GM12873 (cell line): ENCODE data around the gene PTPRF.

Experiments used
- TF ChIP-seq, protein P1 (sequence below): IDR thresholded peaks from 2 replicates; pipeline ENCODE4 v1.5.1; 2012; ENCODE audit warnings: low read depth, mild to moderate bottlenecking, moderate library complexity, low read length, control low read depth; ENCODE audit not compliant: insufficient read depth; ENCODE audit errors: missing control alignments

PTPRF gene

DNA sequence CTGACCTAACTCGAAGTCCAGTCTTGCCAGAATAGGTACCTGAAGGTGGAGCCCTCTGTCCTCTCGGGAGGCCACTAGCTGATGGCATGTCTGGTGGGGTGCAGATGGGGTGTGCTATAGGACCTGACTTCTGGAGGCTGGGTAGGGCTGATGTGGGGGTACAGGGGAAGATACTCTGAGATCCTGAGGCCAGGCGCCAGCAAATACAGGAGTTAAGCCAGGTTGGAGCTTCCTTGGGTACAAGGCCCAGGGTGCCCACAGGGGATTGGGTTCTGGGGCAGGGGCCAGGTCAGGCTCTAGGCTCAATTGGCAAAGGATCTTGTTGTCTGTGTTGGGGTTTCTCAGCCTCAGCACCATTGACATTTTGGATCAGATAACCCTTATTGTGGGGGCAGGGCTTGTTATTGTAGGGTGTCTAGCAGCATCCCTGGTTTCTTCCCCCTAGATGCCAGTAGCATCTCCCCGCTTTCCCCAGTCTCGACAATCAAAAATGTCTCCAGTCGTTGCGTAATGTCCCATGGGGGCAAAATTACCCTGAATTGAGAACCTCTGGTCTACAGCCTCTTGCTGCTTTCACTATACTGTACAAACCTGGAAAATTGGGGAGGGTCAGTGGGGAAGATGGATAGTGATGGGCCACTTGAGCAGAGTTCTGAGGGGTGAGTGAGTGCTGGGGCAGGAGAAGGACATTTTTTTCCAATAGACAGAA, 9.2 kb downstream of the PTPRF start:
- TF ChIP-seq, protein P1, sequence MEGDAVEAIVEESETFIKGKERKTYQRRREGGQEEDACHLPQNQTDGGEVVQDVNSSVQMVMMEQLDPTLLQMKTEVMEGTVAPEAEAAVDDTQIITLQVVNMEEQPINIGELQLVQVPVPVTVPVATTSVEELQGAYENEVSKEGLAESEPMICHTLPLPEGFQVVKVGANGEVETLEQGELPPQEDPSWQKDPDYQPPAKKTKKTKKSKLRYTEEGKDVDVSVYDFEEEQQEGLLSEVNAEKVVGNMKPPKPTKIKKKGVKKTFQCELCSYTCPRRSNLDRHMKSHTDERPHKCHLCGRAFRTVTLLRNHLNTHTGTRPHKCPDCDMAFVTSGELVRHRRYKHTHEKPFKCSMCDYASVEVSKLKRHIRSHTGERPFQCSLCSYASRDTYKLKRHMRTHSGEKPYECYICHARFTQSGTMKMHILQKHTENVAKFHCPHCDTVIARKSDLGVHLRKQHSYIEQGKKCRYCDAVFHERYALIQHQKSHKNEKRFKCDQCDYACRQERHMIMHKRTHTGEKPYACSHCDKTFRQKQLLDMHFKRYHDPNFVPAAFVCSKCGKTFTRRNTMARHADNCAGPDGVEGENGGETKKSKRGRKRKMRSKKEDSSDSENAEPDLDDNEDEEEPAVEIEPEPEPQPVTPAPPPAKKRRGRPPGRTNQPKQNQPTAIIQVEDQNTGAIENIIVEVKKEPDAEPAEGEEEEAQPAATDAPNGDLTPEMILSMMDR = no peak

DNA sequence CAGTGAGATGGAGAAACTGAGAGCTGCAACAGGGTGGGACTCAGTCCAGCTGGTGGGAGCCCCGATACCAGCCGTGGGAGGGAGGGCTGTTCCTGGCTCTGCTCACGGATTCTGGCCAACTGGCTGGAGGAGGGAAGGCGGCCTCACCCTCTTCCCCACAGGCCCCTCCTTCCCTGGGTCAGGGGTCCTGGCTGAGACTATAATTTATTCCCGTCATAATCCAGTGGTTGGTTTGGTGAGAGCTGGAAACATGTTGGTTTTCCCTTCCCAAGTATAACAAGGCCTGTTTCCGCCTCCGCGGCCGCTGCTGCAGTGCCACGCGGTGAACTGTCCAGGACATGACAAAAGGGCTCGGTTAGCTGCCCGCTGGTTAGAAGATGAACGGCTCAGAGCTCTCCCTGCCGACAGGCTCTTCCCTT, 10.0 kb downstream of the PTPRF start:
- TF ChIP-seq, protein P1 = no peak

DNA sequence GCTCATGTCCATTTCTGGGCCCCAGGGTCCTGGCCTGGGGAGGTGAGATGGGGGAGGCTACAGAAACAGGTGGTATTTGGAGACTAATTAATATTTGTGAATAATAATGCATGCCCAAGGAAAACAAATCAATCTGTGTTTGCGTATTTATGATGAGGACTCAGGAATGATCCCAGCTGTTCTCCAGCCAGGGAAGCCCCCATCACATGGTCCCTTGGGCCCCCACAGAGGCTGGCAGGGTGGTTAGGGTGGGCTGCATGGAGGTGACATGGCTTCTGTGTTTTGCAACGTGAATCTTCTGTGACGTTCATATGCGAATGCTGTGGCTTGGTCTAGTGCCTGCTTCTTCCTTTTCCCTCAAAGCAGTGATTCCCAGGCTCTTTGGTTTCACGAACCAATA, 10.5 kb downstream of the PTPRF start:
- TF ChIP-seq, protein P1 = no peak

DNA sequence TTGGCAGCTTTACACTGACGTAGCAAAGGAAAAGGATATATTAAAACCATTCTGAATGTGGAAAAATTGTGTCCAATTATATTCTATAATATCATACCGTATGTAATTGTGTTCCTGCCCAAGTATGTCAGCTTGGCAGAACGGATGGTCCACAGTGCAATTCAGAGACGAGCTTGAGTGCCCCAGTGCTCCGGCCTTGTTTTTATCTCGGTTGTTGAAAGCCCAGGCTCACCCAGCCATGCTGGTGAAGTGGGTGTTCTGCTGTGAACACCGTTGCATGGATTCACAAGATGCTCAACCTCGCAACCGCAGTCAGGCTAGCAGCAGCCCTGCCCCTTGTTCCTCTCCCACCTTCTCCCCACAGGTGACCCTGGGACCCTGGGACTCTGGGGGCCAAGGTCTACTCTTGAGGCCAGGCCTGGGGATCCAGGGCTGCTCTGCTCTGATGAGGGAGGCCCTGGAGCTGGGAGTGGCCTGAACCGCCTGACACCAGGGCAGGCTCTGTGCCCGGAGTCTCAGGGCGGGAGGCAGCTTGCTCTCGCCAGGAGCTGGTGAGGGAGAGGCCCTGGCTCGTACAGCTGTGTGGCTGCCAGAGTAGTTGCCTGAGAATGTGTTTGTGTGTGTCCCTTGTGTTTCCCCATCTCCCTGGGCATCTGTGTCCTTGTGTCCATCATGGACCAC, 11.2 kb downstream of the PTPRF start:
- TF ChIP-seq, protein P1 = no peak

DNA sequence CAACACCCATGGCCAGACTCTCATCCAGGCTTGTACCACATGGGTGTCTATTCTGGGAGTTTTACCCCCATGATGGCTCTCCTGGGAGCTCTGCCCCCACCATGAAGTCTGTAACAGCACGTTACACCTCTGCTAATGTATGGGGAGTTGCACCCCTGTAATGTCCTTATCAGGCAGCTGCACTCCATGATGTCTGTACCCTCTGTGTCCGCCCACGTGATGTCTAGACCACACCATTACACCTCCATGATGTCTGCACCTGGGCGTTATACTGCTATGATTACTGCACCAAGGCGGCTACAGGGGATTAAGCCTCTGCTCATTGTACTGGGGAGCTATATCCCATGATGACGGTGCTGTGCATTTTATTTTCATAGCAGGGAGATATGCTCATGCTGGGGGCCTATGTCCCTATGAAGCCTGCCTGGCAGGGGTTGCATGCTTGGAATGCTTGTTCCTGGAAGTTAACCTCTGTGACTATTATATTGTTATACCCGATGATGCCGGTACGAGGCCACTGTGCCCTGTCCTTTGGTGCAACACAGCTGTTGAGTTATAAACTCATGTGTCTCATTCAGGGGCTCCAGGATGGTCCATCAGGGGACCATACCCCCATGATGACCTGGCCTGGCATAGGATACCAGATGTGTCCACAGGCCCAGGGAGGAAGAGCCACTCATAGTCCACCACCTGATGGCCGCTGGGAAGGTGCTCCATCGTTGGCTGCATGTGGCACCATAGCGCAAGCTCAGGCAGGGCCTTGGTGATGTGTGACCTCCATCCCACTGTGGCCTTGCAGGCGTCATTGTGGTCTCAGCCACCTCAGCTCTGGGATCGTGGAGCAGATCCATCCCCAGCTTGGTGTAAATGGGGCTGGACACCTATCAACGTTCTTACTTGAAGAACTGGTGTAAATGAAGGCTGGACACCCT, 12.1 kb downstream of the PTPRF start:
- TF ChIP-seq, protein P1 = no peak

DNA sequence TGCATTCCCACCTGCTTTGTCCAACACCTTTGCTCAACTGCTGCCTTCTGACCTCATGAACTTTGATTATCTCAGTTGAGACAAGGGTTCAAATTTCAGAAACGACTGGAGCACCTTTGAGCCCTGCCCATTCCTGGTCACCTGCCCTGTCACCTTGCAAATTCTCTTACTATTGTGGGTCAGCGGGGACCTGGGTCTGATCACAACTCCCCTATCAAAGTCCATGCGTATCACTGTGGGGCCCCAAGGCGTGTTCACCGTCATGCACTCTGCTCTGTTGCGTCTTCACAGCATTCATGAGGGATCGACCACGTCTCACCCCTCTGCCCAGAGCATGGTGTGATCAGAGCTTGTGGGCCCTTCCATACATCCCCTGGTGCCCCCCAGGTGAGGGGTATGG, 12.9 kb downstream of the PTPRF start:
- TF ChIP-seq, protein P1 = no peak

DNA sequence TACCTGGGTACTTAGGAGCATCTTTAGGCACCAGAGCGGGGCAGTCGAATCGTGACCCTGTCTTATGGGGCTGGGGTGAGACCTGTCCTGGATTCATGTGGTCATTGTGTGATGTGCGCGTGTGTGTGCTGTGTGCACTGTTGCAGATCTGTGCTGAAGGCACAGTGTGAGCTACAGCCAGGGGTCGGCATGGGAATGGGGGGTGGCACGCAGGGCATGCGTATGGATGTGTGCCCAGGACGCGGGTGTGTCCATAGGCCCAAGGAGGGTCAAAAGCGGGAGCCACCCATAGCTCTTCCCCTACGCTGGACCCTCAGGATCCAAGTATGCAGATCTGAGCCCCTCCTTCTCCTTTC, 14.6 kb downstream of the PTPRF start:
- TF ChIP-seq, protein P1 = no peak
